HG02973 (cell line): ENCODE results near the gene AGBL1.

Source experiments
- ATAC-seq: cut with Tn5 transposase; IDR thresholded peaks from one replicate; pipeline ENCODE4 v1.9.1; 2021; ENCODE audit warnings: moderate library complexity; ENCODE audit not compliant: unreplicated experiment

AGBL1 gene

GRCh38 chr15:86235667-86236066, 156.0 kb downstream of the AGBL1 start:
- no peak for ATAC-seq

GRCh38 chr15:86236356-86237110, 156.9 kb downstream of the AGBL1 start:
- ATAC-seq = no peak

GRCh38 chr15:86237111-86237500, 157.4 kb downstream of the AGBL1 start:
- ATAC-seq = no peak

GRCh38 chr15:86247249-86247955, 167.7 kb downstream of the AGBL1 start:
- no peak for ATAC-seq

- ATAC-seq = no peak
Observed at GRCh38 chr15:86255247-86255646, 175.6 kb downstream of the AGBL1 start.

GRCh38 chr15:86256628-86257027, 177.0 kb downstream of the AGBL1 start:
- ATAC-seq = no peak

GRCh38 chr15:86259589-86259988, 179.9 kb downstream of the AGBL1 start:
- no peak for ATAC-seq

GRCh38 chr15:86263230-86263629, 183.6 kb downstream of the AGBL1 start:
- ATAC-seq = no peak

- ATAC-seq = no peak
Observed at GRCh38 chr15:86266896-86267484, 187.3 kb downstream of the AGBL1 start.

GRCh38 chr15:86267892-86268291, 188.2 kb downstream of the AGBL1 start:
- no peak for ATAC-seq

- ATAC-seq = no peak
Observed at GRCh38 chr15:86268558-86268957, 188.9 kb downstream of the AGBL1 start.

GRCh38 chr15:86273309-86273708, 193.6 kb downstream of the AGBL1 start:
- no peak for ATAC-seq

- ATAC-seq = no peak
Observed at GRCh38 chr15:86275361-86275760, 195.7 kb downstream of the AGBL1 start.

GRCh38 chr15:86278586-86278985, 198.9 kb downstream of the AGBL1 start:
- ATAC-seq = no peak

- no peak for ATAC-seq
Observed at GRCh38 chr15:86284635-86285034, 205.0 kb downstream of the AGBL1 start.

- no peak for ATAC-seq
Observed at GRCh38 chr15:86295511-86295910, 215.8 kb downstream of the AGBL1 start.

GRCh38 chr15:86296769-86297168, 217.1 kb downstream of the AGBL1 start:
- no peak for ATAC-seq

- ATAC-seq = no peak
Observed at GRCh38 chr15:86300390-86301125, 220.9 kb downstream of the AGBL1 start.

- ATAC-seq = no peak
Observed at GRCh38 chr15:86311568-86312280, 232.1 kb downstream of the AGBL1 start.

- no peak for ATAC-seq
Observed at GRCh38 chr15:86312486-86312885, 232.8 kb downstream of the AGBL1 start.

- no peak for ATAC-seq
Observed at GRCh38 chr15:86316216-86316615, 236.5 kb downstream of the AGBL1 start.
